Stimulated activated CD8-positive, alpha-beta memory T cell treated with anti-CD3 and anti-CD28 coated beads, Interleukin-4, amount 100 ng/mL, for 4 hours (primary cell): ENCODE measurements around the gene NT5C1B.

ENCODE experiments used
- DNase-seq, 2 donors: peaks; one replicate each; pipeline ENCODE4 v3.0.0-alpha.2; 2020; ENCODE audit warnings: low read depth in 2 of 2, low spot score in 1 of 2

NT5C1B gene

GRCh38 chr2:18551623-18552022 lies 37.7 kb downstream of the NT5C1B start:
- no peak for DNase-seq

DNA sequence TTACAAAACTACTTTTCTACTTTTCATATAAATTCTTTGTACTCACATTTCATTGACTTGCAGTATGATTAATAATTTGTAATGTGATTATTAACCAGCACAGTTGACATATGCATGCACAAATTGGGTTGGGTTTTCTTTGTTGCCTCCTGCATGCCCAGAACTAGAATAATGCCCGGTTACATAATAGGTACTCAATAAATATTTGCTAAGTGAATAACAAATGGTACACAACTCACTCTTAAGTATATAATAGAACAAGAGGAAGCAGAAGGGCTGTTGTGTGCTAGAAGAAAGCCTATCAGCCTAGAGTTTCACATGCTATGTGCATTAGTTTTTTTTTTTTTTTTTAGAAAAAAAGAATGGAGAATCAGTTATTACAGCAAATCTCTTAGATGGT lies 38.2 kb downstream of the NT5C1B start:
- DNase-seq, result no peak

DNA sequence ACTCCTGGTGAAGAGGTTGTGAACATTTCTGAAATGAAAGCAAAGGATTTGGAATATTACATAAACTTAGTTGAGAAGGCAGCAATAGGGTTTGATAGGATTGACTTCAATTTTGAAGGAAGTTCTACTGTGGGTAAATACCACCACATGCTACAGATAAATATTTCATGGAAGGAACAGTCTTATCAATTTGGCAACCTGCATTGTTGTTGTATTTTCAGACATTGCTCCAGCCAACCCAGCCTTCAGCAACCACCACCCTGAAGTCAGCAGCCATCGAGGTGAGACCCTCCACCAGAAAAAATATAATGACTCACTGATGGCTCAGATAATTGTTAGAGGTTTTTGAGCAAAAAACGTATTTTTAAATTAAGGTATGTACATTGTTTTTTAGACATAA lies 38.9 kb downstream of the NT5C1B start:
- DNase-seq, result no peak

- DNase-seq, result no peak
Measured at GRCh38 chr2:18549083-18549482, 40.3 kb downstream of the NT5C1B start.

GRCh38 chr2:18548621-18549020 lies 40.7 kb downstream of the NT5C1B start:
- no peak for DNase-seq

GRCh38 chr2:18546567-18546966 lies 42.8 kb downstream of the NT5C1B start:
- no peak for DNase-seq

DNA sequence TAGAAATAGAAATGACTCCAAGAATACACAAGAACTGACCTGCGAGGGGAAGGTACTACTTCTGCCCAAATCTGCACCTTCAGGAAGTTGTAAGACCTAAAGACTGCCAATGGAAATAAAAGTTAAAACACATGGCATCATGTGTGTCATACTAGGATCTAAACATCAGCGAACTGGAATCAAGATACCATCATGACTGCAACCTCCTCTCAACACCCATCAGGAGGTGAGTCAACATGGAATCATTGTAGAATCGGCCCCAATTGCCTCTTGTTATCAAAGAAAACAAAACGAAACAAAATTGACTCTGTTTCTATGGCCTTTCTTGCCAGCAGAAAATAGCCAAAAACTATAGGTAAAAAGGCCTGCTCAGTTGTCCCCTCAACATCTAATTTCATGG lies 44.0 kb downstream of the NT5C1B start:
- DNase-seq, result no peak

DNA sequence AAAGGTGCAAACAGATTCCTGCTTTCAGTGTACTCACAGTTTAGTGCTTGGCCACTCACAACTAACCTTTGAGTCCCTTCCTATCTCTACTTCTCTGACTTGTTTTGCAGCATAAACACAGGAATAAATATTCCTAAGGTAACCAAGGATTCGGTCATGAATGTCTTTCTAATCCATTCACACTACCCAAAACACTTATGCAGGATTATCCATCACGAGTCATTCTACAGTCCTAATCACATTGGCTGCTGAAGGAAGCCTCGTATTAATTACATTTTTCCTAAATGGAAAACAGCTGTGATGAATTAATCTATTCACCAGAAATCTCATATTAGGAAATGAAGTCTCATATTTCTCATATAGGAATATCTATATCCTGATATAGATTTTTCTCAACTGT lies 45.2 kb downstream of the NT5C1B start:
- no peak for DNase-seq

DNA sequence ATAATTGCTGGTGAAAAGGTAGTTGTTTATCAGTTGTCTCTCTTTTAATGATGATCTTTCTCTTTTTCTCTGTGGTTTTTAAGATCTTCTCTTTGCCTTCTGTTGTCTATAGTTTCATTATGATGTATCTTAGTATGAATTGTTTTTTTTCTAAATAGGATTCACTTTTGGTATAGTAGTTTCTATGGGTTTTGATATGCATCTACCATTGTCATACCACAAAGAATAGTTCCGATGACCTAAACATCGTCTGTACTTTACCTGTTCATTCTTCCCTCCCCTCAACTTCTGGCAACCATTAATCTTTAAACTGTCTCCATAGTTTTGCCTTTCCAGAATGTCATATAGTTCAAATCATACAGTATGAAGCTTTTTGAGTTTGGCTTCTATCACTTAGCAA lies 48.5 kb downstream of the NT5C1B start:
- no peak for DNase-seq

GRCh38 chr2:18536697-18537096 lies 52.7 kb downstream of the NT5C1B start:
- no peak for DNase-seq

DNA sequence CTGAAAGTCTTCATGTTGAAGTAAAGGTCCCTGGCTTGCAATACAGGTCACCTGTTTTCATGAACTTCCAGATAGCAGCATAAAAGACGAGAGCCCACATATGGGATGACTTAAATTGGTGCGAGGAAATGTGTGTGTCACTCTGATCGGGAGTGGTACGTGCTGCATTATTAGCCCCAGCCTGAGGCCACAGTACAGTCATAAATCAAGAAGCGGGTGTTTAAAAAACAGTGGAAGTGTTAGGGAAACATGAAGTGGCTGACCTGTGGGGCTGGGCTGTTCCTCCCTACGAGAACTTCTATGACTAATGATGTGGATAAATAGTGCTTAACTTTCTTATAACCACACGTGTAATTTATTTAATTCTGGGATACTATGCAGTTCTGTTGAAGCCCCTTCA lies 53.3 kb downstream of the NT5C1B start:
- DNase-seq, result no peak

GRCh38 chr2:18531194-18531593 lies 58.2 kb downstream of the NT5C1B start:
- DNase-seq, result no peak

DNA sequence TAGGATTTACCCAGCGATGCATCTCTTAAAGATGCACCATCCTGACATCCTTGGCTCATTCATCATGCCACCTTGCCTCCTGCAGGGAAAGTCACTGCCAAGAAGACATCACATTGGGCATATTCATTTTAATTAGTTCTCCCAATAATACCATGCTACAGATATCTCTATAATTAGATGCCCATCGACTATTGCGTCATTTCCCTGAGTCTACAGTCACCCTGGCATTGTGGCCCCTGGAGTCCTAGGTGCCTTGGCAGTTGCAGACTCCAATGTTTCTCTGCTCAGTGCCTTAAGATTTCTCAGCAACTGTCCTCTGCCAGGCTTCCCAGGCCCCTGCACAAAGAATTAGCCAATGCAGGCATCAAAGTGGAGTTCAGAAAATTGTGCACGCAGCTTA lies 61.5 kb downstream of the NT5C1B start:
- DNase-seq, result no peak

DNA sequence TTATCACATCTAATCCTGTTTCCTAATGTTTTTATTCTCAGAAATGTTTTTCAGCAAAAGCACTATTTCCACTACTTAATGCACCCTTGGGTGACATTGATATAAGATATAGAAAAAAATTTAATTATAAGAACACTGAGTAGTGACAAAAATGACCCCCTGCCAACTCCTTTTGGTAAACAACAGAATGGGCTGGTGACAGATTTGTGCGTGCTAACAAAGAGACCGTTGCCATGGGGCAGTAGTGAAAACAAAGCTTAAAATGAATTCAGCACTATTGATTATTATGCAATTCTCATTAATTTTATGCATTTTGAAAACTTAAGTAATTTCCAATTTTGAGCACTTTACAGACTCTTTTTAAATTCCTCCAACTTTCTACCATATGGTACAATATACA lies 62.0 kb downstream of the NT5C1B start:
- DNase-seq, result no peak

GRCh38 chr2:18526429-18526828 lies 62.9 kb downstream of the NT5C1B start:
- DNase-seq, result no peak

- no peak for DNase-seq
Measured at GRCh38 chr2:18525852-18526251, 63.5 kb downstream of the NT5C1B start.

GRCh38 chr2:18525236-18525635 lies 64.1 kb downstream of the NT5C1B start:
- DNase-seq, result no peak

DNA sequence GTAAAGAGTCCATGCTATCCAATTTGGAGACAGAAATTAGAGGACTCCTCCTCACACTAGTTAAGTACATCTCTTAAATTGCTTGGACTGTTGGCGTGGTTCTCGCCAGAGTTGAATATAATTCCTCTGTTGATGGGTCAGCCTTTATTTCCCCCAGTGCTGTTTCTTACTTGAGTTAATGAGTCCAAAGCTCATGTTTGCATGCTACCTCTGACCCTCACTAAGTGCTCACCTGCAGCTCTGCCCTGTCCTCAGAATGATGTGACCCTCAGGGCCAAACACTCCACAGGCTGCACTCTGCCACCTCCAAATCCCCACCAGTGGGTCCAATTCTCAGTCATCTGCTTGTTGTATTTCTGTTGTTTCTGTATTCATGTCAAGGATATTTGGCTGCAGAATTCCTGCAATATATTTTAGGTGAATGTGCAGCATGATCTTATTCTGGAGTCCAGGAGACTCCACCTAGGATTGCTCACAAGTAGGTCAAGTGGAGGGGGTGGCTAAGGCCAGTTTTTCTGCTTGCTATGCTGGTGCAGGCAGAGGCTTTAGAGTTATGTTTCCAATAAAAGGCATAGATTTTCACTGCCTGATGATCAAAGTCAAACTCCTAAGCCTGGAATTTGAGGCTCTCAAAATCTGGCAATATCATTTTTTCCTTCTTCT lies 66.8 kb downstream of the NT5C1B start:
- DNase-seq, result no peak

DNA sequence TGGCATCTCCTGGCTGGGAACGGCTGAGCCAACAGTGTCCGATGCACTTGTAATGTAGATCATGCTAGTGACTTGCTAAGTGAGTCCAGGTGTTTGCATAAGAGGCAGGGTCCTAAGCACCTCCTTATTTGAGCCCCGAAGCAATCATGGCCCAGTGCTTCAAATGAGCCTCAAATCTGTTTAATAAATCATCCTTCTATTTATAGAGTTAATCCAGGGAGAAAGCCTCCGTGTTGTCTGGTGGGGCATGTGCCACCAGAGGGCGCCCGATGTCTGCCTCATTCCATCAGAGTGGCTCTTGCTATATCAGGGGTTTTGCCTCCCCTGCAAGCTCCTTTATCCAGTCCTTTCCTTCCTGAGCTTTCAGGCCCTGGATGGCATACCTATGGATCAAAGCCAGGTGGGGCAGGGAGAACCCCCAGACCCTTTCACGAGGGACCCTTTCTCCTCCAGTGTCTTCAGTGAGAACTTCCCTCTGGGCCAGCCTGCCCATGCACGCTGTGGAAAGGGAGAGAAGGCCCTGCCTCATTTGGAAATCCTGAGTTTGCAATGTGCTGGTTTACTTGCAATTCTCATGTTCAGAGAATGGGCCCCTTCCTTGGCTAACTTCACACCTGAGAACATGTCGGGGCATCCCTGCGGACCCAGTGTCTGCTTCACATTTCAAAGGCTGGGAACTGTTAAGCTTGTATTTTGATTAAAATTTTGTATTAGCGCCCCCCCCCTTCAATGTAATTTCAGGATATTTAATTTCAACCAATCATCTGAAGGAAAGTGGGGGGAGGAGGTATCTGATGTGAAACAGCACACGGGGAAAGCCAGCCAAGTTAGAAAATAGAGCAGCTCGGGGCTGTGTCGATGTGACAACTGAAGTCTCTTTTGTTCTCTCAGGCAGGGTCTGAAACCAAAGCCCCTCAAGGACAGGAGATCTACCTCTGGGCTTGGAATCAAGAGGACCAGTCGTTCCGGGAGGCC lies 68.6 kb downstream of the NT5C1B start:
- peak; percentile 26 to 65 for DNase-seq

- no peak for DNase-seq
Measured at GRCh38 chr2:18519914-18520450, 69.4 kb downstream of the NT5C1B start.

- no peak for DNase-seq
Measured at GRCh38 chr2:18518116-18519111, 71.0 kb downstream of the NT5C1B start.
